GM21528 (cell line): Measurements from ENCODE around the gene OCRL.
"Not testable (repeated sequence)": the region's sequence is repeated elsewhere in the genome, so short reads cannot be mapped to it uniquely, and the experiment has no call there.

Experiments
- ATAC-seq: cut with Tn5 transposase; IDR thresholded peaks from one replicate; pipeline ENCODE4 v1.9.1; 2021; ENCODE audit warnings: mild to moderate bottlenecking, moderate library complexity; ENCODE audit not compliant: unreplicated experiment, low FRiP score

The OCRL gene

DNA sequence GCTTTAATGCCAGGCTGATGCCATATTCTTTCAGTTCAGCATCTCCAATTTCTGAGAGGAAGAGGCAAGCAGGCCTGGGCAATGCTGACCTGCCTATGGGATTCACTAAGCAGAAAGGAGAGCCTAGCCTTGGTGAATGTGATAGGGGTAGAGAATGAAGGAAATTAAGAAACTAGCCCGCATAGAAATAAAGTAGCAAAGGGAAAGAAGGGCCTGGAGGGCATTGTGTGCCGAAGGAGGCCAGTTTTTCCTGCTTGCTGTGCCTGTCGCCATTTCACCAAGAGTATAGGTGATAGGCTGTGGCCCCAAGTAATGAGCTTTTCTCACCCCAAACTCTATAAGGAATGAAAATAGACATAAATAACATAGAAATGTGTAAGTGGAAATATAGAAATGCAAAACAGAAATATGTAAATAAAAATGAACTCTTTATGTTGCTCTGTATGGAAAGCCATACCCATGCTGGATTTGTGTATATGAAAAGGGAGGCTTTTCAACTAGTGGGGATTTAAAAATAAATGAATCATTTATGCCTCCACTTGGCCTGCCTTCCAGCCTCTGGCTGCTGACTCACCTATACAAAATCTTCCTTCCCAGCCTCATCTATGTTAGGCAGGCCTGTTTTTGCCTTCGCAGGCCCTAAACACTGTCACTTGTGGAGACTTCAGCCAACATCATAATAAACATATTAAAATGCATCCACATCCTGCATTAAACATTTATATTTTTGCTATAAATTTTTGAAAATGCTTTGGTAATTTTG lies 5.1 kb upstream of the OCRL start:
- no peak for ATAC-seq

DNA sequence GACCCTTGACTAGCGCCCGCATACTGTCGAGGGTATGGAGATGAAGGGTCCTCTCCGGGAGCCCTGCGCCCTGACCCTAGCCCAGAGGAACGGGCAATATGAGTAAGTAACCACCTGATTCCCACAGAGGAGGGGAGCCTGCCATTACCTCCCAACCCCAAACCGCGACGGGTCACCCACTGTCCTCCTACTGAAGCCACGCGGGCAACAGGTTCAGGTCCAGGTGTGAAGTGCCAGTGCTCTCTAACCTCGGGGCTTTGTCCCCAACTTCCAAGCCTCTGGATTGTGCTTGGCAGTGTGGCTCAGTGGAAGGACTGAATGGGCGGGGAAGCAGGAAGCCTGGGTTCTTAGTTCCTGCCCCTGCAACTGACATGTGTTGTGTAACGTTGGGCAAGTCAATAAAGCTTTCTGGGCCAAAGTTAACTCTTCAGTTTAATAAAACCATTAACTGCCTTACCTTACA lies 694 bp downstream of the OCRL start:
- no peak for ATAC-seq

DNA sequence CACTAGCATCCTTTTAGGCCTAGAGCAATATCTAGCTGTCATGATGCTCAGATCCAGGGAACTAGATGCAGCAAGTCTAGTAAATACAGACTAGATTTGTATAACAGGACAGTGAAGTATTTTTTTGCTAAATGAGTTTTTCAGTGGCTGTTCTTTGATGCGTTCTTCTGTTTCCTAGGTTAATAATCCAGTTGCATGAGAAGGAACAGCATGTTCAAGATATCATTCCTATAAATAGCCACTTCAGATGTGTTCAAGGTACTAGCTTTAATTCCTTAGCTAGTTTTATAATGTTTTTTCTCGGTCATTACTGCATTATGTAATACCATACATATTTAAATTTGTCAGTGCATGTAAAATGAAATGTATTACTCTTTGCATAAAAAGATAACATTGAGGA lies 4.7 kb downstream of the OCRL start:
- no peak for ATAC-seq

DNA sequence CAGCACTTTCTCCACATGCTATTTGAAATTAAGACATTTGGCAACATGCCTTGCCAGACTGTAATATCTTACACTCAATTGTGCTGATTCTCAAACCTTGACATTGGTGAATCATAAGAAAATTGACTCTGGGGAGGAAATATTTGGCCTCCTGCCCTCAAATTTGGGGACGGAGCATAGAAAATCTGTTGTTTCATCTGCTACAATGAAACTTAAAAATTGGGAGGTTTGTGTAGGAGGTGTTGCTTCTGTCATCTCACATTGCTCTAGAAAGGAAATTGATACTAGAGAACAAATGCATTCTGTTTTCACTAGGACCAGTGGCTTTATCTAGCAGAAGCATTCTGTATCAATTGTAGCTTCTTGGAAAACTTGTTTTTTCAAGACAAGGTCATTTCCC lies 5.3 kb downstream of the OCRL start:
- no peak for ATAC-seq

DNA sequence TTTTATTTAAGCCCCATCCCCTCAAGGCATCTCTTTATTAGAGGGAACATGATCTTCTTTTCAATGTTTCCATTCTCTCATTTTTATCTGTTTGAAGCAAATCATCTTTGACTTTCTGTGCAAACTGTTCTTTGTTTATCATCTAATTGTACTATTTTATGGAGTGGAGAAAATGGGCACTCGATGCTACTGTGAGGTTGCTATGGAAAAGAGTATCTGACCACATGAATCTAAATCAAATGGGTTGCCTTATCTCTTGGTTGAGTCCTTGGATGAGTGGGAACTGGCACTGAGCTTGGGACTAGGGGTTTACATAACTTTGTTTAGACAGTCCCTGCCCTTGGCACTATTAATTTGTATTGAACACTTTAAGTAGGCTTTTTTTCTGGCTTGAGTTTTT lies 9.1 kb downstream of the OCRL start:
- no peak for ATAC-seq

DNA sequence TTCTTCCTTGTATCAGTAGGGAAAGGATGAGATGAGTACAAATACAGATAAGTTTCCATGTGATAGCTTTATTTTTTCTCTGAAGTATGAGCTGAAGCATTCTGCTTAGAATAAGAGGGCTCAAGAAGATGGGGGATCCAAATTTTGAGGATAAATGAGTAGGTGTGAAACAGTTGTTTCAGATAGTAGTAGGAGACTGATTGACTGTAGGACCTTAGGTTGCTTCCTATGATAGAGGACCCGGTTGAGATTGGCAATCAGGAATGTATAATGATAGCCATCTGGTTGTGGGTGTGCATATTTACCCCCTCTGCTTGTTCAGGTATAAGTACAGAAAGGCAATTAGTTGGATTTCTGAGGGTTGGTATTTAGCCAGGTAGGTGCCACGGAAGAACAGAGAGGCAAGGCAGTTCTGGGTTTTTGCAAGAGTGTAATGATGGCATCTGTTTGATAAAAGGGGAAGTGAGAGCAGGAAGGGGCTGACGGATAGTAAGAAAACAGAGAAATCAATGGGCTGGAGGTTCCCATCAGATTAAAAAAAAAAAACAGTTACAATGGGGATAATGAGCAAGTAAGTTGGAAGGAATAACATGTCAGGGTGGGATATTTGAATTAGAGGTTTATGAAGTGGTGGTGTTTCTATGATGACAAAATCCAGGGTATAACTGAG lies 13.7 kb downstream of the OCRL start:
- peak; percentile 98 for ATAC-seq

DNA sequence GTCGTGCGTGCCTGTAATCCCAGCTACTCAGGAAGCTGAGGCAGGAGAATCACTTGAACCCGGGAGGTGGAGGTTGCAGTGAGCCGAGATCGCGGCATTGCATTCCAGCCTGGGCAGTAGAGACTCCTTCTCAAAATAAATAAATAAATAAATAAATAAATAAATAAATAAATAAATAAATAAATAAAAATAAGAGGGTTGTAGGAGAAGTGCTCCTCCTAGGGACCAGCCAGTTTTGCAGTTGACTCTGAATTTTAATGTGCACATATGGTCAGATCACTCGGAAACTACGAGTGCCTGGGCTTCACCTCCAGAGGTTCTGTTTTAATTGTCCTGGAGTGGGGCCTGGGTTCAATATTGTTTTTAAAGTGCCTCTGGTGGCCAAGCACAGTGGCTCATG lies 14.8 kb downstream of the OCRL start:
- not testable (repeated sequence) for ATAC-seq

DNA sequence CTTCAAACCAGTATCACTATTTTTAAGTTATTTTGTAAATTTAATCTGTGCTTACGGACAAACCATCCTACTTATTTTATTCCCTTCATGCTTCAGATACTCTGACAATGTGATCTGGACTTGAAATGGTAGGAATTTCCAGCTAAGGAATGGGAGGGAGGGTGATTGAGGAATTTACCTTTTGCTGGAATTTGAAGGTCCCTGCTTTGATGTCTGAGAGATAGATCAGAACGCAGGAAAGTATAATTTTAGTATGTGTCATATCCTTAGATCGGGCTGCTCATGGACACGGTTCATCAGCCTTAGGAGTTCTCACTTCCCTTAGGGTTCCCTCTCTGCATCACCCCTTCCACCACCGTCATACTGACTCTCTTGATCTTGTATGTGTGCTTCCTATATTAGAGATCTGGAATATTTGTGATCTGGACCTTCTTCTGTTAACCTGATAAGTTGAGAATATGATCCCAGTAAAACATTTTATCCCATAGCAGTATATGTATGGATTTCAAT lies 16.8 kb downstream of the OCRL start:
- ATAC-seq, result no peak

DNA sequence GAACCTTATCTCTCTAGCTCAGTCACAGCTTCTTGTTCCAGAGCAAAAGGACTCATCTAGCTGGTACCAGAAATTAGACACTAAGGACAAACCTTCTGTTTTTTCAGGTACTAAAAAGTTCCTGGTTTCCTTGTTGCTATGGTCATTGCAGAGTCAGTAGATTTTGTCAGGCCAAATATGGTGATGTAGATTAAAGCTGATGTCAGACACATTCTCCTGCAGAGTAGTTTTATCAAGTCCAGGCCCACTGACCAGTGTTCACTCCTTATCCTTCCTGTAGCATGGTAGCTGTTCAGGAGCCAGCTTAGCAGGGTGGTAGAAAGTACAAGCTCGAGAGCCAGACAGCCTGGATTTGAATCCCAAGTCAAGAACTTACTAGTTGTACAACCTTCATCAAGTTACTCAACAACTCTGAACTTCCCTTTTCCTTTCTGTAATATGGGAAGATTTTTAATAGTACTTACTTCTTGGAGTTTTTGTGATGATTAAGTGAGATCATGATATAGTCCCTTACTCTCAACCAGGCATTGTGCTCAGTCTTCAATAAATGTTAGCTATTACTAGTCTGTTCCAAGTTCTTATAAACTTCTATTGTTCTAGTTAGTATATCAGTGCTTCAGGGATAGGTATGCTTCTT lies 17.9 kb downstream of the OCRL start:
- ATAC-seq, result no peak

DNA sequence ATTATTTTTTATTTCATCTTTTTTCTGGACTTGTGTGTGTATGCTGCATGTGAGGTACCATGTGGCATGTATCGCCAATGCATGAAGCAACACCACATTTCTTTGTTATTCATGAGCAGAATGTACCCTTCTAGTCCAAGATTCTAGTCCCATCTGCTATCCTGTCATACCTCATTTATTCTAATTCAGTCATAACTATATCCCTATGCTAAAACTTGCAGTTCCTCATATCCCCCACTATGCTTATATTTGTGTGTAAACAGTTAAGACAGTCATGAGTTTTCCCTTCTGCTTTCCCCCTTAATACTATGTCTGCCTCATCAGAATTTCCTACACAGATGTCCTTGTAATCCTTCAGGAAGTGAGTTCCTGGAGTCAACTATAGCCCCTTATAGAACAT lies 19.7 kb downstream of the OCRL start:
- ATAC-seq, result no peak

DNA sequence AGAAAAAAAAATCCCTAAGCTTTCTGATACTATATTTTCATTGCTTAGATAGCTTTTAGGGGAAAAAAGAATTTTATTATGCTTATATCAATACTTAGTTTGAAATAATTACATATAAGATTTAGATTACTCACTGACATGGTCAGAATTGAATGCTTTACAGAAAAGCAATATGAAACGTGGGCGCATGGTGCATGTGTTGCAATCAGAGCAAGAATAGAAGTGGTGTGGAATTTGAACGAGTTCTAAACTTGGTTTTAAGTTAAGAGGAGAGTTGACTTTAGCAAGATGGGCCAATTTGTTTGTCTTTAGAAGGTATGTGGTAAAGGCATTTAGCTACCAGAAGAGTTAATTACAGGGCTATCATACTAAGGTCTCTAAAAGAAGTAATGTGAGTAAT lies 21.4 kb downstream of the OCRL start:
- ATAC-seq, result no peak

DNA sequence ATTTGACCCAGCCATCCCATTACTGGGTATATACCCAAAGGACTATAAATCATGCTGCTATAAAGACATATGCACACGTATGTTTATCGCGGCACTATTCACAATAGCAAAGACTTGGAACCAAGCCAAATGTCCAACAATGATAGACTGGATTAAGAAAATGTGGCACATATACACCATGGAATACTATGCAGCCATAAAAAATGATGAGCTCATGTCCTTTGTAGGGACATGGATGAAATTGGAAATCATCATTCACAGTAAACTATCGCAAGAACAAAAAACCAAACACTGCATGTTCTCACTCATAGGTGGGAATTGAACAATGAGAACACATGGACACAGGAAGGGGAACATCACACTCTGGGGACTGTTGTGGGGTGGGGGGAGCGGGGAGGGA lies 24.3 kb downstream of the OCRL start:
- ATAC-seq, result not testable (repeated sequence)

DNA sequence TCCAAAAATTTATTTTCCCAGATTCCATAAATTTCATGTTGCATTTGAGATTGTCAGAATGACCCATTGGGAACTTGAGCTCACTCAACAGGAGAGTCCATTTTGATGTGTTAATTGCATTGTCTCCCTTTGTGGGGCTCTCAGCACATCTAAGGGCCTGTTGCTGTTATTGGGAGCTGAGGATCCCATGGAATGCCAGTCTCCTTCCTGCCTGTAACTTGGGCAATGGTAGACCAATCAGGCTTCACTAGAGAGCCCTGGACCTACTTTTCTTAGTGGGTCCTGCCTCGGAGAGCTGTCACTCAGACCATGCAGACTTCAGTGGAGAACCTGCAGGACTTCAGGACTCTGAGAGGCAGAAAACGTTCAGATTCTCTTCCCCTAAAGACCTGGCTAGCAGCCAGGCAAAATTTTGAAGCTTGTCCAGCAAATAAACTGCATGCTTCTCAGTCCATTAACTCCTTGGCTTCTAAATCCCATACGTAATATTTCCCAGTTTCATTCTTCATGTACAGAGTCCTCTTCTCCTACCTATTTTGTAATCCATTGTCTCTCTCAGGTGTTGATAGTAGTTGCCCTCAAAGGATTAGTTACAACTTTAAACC lies 25.1 kb downstream of the OCRL start:
- ATAC-seq, result no peak

DNA sequence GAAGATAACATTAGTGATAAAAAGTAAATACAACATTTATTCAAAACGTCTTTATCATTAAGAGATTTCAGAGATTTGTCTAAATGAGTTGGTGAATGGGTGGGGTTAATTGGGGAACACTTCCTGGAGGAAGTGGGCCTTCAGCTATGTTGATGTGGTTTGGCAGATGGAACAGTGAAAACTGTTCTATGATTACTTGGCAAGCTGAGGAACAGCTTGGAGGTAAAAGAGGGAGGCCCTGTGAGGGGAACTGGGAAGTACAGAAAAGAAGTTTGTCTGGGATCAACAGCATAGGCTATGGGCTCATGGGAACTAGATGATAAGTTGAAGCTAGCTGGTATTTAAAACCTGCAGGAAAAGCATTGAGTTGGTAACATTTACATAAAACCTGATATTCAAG lies 26.0 kb downstream of the OCRL start:
- ATAC-seq, result no peak

DNA sequence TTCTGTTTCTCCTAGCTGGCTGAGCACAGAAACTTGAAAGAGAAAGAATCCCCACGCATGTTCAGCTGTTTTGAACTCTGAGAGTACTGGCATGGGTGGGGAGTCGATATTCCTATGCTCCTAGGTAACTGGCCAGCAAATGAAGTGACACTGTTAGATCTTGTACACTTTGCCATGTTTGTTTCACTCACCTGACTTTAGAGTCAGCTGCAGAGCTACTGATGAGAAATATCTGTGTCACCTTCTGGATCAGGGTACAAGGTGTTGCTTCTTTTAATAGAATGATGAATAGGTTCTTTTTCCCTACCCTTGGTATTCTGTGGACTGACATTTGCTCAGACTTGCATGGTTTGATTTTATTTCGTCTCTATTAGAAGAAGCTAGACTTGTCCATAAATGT lies 28.3 kb downstream of the OCRL start:
- ATAC-seq, result no peak

DNA sequence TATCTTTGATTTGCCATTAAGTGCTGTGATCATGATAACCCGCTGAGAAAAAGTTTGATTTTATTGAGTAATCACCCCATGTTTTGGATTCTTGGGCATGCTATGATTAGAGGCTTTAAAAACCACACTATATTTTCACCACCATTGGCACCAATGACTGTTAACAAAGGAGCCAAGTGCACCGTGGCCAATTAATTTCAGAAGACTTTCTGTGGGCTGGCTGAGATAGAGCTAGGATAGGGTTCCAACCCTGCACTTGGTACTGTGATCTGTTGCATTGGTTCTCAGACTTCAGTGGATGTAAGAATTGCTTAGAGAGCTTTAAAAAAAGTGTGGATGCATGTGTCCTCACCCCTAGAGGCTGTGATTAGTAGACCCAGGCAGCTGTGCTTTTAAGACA lies 32.4 kb downstream of the OCRL start:
- ATAC-seq, result no peak

DNA sequence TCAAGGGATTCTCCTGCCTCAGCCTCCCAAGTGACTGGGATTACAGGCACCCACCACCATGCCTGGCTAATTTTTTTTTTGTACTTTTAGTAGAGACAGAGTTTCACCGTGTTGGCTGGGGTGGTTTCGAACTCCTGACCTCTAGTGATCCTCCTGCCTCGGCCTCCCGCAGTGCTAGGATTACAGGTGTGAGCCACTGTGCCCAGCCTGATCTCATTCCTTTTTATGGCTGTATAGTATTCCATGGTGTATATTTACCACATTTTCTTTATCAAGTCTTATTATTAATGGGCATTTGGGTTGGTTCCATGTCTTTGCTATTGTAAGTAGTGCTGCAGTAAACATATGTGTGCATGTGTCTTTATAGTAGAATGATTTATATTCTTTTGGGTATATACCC lies 33.6 kb downstream of the OCRL start:
- not testable (repeated sequence) for ATAC-seq

DNA sequence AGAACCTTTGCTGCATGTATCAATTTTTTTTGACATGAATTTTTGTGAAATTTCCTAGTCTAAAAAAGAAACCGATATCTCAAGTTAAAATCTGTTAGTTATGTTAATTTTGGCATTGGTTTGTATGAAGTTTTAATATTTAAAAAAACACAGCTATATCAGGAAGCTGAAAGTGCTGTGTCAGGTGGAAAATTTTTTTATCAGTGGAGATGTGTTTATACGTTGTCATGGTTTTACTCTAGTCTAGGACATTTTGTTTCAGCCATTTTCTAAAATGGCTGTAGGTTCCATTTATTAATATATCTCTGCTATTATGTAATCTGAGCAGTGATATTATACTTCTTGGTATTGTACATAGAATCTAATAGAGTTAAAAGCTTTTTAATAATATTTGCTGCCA lies 34.2 kb downstream of the OCRL start:
- ATAC-seq, result no peak

DNA sequence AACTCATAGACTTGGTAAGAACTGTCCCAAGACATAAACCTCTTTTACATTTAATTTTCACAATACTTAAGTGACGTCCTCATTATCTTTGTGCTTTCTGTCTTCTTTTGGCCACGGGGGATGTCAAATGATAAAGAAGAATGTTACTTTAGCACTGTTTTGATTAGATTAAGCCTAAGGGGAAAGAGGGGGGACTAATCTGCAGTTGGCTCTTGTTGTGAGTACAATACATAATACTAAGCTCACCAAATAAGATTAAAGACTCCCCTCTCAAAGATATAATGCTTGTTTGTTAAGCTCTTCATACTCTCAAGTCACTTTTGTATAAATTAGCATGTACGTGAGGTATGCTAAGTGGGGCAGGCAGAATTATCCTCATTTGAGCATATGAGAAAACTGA lies 36.5 kb downstream of the OCRL start:
- no peak for ATAC-seq

DNA sequence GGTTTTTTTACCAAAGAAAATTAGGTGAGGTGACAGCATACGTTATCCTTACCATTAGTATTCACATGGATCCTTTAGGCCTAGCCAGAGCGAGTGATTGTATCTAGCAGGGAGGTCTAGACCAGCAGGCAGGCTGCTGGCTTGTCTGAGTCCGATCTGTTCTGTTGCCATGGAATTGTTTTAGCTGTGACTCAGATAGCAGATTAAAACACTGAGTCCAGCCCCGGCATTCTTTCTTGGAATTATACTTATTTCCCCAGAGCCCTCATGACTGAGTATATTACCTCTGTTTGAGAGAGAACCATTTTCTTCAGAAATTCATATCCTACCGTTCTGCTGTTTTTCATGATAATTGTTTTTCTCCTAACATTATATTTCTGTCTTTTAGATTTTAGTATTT lies 37.4 kb downstream of the OCRL start:
- ATAC-seq, result no peak

DNA sequence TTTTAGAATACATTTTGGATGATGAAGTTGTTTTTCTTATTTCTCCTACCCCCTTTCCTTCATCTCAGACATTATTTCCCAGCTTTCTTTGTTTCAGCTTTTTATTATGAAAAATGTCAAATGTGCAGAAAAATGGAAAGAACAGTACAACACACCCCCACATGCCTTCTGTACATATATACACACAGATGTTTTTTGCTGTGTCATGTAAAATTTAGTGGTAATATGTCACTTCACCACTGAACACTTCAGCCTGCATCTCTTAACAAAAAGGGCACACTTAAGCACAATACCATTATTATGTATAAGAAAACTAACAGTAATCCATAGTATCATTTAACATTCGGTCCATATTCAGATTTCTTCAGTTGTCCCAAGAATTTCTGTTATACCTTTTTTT lies 37.8 kb downstream of the OCRL start:
- ATAC-seq, result no peak
